Prostate gland (tissue), 2 donors: ENCODE results near the gene IL17RD. TPM values are rescaled to one million over a fixed set of nuclear protein-coding genes. Genes with fewer than 3 reads are reported as not detected.

Source experiments
- DNase-seq: peaks from one replicate; pipeline ENCODE4 v3.0.0-alpha.2; 2019; ENCODE audit warnings: low spot score
- H3K27ac ChIP-seq, 2 donors: fragments of 200-600 bp; sonication (generic); 2 replicates each; pipeline ENCODE4 v1.5.1; 2017 to 2019
- H3K27me3 ChIP-seq: fragments of 200-600 bp; sonication (generic); replicated peaks from 2 replicates; pipeline ENCODE4 v1.5.1; 2019; ENCODE audit not compliant: insufficient read depth
- H3K36me3 ChIP-seq, 2 donors: fragments of 200-600 bp; sonication (generic); 1 replicate in 1 of 2; 2 replicates in 1 of 2; pipeline versions ENCODE4 v1.5.1 to v1.8.1; 2017 to 2019
- H3K4me1 ChIP-seq: fragments of 200-600 bp; sonication (generic); replicated peaks from 2 replicates; pipeline ENCODE4 v1.5.1; 2019
- H3K4me3 ChIP-seq, 2 donors: fragments of 200-600 bp; sonication (generic); 2 replicates each; pipeline ENCODE4 v1.5.1; 2017 to 2019
- H3K9me3 ChIP-seq: fragments of 200-600 bp; sonication (generic); 2 replicates; pipeline ENCODE4 v1.5.1; 2017
- POLR2A ChIP-seq: fragments of 450-650 bp; IDR thresholded peaks from one replicate; pipeline ENCODE4 v1.6.1; 2016; ENCODE audit warnings: antibody characterized with exemption, mild to moderate bottlenecking
- POLR2AphosphoS5 ChIP-seq: sonication (generic); formaldehyde crosslinking; IDR thresholded peaks from one replicate; pipeline ENCODE4 v1.6.1; 2017; ENCODE audit warnings: antibody characterized with exemption
- WGBS: methylation state at CpG from one replicate; pipeline ENCODE4 v1.1.5; 2018; 5-methylcytosine and 5-hydroxymethylcytosine counted together
- intact Hi-C: fragments of 100-400 bp; cut with DNase I; formaldehyde crosslinking; loops from one replicate; pipeline ENCODE4 v1.14.2; 2022
- total RNA-seq, 2 donors: library from RNA; depleted of rRNA; stranded (reverse); fragments of >200 nt; gene quantifications; one replicate each; pipeline ENCODE4 v1.1.0, GENCODE V29; 2016
- TF ChIP-seq, protein P1 (sequence below), 4 experiments: fragments of 200-600 bp in 2 of 4; fragments of 450-650 bp in 2 of 4; sonication (generic) in 2 of 4; IDR thresholded peaks; 1 replicate in 3 of 4; 2 replicates in 1 of 4; pipeline ENCODE4 v1.5.1; 2016 to 2019; ENCODE audit warnings: antibody characterized with exemption in 4 of 4, mild to moderate bottlenecking in 2 of 4, moderate library complexity in 2 of 4

Gene IL17RD
- total RNA-seq, 2 donors from 2014 or later = 8.3 to 19.9 TPM

- H3K4me1 ChIP-seq = no peaks in the 10 kb centered on the region
- no peaks in the 10 kb centered on the region for H3K27me3 ChIP-seq
- 43% methylated on average over 8 of the region's 8 CpGs for WGBS
- H3K36me3 ChIP-seq = no peaks in the 10 kb centered on the region
- DNase-seq = no peak
- H3K27ac ChIP-seq = no peak overlapping the region
- H3K4me3 ChIP-seq = no peak overlapping the region
- TF ChIP-seq, protein P1, sequence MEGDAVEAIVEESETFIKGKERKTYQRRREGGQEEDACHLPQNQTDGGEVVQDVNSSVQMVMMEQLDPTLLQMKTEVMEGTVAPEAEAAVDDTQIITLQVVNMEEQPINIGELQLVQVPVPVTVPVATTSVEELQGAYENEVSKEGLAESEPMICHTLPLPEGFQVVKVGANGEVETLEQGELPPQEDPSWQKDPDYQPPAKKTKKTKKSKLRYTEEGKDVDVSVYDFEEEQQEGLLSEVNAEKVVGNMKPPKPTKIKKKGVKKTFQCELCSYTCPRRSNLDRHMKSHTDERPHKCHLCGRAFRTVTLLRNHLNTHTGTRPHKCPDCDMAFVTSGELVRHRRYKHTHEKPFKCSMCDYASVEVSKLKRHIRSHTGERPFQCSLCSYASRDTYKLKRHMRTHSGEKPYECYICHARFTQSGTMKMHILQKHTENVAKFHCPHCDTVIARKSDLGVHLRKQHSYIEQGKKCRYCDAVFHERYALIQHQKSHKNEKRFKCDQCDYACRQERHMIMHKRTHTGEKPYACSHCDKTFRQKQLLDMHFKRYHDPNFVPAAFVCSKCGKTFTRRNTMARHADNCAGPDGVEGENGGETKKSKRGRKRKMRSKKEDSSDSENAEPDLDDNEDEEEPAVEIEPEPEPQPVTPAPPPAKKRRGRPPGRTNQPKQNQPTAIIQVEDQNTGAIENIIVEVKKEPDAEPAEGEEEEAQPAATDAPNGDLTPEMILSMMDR (IDR thresholded peaks at IDR 0.05) = no peak
- TF ChIP-seq POLR2AphosphoS5 (no peak), POLR2A (no peak)
- intact Hi-C loops = no loop called here
- no peaks in the 10 kb centered on the region for H3K9me3 ChIP-seq
These were observed 117.0 kb downstream of the IL17RD start for GRCh38 chr3:57048052-57048671.

DNA sequence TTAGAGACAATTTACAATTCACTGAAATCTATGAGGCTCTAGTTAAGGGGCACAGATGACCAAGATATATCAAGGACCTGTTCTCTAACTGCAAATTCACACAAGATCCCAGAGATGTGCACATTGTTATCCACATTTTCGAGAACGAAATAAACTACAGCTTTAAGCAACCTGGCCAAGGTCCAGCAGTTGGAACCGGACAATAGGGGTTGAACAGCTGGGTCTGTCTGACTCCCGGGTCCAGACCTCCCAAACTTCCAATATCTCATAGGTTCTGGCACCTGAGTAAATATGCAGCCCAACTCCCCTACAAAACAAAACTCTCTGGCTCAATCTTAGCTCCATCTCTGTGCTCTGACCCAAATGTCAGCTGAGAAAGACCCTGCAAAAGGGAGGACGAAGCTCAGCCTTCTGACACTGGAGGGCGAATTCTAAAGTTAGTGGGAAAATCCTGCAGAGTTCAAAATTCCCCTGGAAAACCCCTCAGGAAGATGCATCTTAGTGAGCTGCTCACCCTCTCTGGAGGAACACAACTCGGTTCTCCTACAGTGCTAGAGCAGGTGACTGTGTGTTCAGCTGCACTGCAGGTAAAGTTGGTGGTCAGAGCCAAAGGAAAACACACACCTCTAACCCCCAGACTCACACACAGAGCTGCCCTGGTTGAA lies 118.9 kb downstream of the IL17RD start:
- H3K4me1 ChIP-seq = no peaks in the 10 kb centered on the region
- no peaks in the 10 kb centered on the region for H3K27me3 ChIP-seq
- no peaks in the 10 kb centered on the region for H3K36me3 ChIP-seq
- TF ChIP-seq, protein P1 (IDR thresholded peaks at IDR 0.05) = no peak
- no peak for TF ChIP-seq POLR2AphosphoS5
- no peak for TF ChIP-seq POLR2A
- 46% methylated on average over 7 of the region's 7 CpGs for WGBS
- H3K4me3 ChIP-seq = no peak overlapping the region
- no peak overlapping the region for H3K27ac ChIP-seq
- intact Hi-C loops = no loop called here
- no peaks in the 10 kb centered on the region for H3K9me3 ChIP-seq
- DNase-seq = no peak

DNA sequence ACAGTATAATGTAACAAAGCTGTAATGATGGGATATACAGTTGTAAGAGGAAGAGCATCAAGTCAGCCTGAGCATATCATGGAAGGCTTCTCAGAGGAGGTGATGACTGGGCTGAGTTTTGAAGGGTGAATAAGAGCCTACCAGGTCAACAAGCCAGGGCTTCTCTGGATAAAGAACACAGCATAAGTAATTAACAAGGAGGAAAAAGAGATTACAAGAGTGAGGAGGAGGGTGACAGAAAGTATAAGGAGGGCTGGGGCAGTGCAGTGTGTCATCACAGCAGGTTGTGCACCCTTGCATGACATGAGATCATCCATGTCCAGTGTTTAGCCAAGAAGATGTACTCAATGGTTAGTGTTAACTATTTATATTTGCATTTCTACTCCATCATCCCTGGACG lies 121.6 kb downstream of the IL17RD start:
- Histone ChIP-seq H3K27me3 (no peaks in the 10 kb centered on the region), H3K4me1 (no peaks in the 10 kb centered on the region), H3K27ac (no peak overlapping the region), H3K9me3 (no peaks in the 10 kb centered on the region), H3K36me3 (no peaks in the 10 kb centered on the region), H3K4me3 (no peak overlapping the region)
- no peak for DNase-seq
- 5% methylated on average over 1 of the region's 1 CpG for WGBS
- no peak for TF ChIP-seq POLR2AphosphoS5
- TF ChIP-seq, protein P1 (IDR thresholded peaks at IDR 0.05) = no peak
- no peak for TF ChIP-seq POLR2A
- intact Hi-C loops = no loop called here

DNA sequence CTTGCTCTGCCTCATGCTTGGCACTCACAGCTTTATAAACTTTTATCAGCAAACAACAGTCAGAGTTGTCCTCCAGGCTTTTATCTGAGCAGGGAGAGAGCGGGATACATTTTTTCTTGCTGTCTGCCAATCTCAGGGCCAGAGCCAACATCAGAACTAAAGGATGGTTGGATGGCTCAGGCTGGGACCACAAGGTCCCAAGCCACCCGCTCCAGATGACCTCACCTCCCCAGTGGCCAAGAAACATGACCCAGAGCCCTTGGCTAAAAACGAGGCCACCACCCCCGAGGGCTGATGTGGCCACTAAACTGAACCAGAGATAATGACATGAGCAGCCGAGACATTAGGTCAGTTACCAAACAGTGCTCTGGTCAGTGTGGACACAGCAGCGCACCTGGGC lies 123.5 kb downstream of the IL17RD start:
- DNase-seq = no peak
- intact Hi-C loops = no loop called here
- H3K9me3 ChIP-seq = no peaks in the 10 kb centered on the region
- H3K4me1 ChIP-seq = no peaks in the 10 kb centered on the region
- no peak overlapping the region for H3K4me3 ChIP-seq
- 57% methylated on average over 6 of the region's 6 CpGs for WGBS
- H3K27ac ChIP-seq = no peak overlapping the region
- no peaks in the 10 kb centered on the region for H3K36me3 ChIP-seq
- H3K27me3 ChIP-seq = no peaks in the 10 kb centered on the region
- peak; percentile 70 for TF ChIP-seq POLR2AphosphoS5
- TF ChIP-seq POLR2A = no peak

Other genes starting within 250 kb of the IL17RD start
- gene SPATA12, start 104.7 kb downstream of the IL17RD start, total RNA-seq = under 1 TPM in 1 of 2 donors, not detected in 1; 0.28 TPM
- 1 to 10 TPM in 1 of 2 donors, under 1 TPM in 1; 0.23 to 3.6 TPM for gene HESX1, start 34.6 kb upstream of the IL17RD start, total RNA-seq
- gene APPL1, start 62.4 kb upstream of the IL17RD start, total RNA-seq = 10 to 100 TPM; 32.3 to 47.3 TPM
- not detected for gene ASB14, start 127.3 kb upstream of the IL17RD start, total RNA-seq